ENCODE results near the gene UFSP1.
"Not testable (repeated sequence)": the region's sequence is repeated elsewhere in the genome, so short reads cannot be mapped to it uniquely, and the experiment has no call there.

UFSP1 gene

GRCh38 chr7:100888988-100889750 is at the start of gene UFSP1:
Gene UFSP1 (minus strand): TSS chr7:100889715. CDS start chr7:100889271, 444 bp downstream.
- no peak for DNase-seq

GRCh38 chr7:100936167-100936566 is 46.7 kb upstream of the UFSP1 start:
- DNase-seq, result not testable (repeated sequence)

- not testable (repeated sequence) for DNase-seq
Observed at GRCh38 chr7:100935381-100935780, 45.9 kb upstream of the UFSP1 start.

GRCh38 chr7:100933734-100934133 is 44.2 kb upstream of the UFSP1 start:
- DNase-seq, result no peak

GRCh38 chr7:100929808-100930174 is 40.3 kb upstream of the UFSP1 start:
- DNase-seq, result no peak

- DNase-seq, result not testable (repeated sequence)
Observed at GRCh38 chr7:100923616-100924015, 34.1 kb upstream of the UFSP1 start.

- DNase-seq, result no peak
Observed at GRCh38 chr7:100921039-100921438, 31.5 kb upstream of the UFSP1 start.

- DNase-seq, result not testable (repeated sequence)
Observed at GRCh38 chr7:100919779-100920437, 30.4 kb upstream of the UFSP1 start.

- DNase-seq, result not testable (repeated sequence)
Observed at GRCh38 chr7:100919335-100919734, 29.8 kb upstream of the UFSP1 start.

- DNase-seq, result no peak
Observed at GRCh38 chr7:100914879-100915447, 25.4 kb upstream of the UFSP1 start.

- DNase-seq, result no peak
Observed at GRCh38 chr7:100914208-100914878, 24.8 kb upstream of the UFSP1 start.

DNA sequence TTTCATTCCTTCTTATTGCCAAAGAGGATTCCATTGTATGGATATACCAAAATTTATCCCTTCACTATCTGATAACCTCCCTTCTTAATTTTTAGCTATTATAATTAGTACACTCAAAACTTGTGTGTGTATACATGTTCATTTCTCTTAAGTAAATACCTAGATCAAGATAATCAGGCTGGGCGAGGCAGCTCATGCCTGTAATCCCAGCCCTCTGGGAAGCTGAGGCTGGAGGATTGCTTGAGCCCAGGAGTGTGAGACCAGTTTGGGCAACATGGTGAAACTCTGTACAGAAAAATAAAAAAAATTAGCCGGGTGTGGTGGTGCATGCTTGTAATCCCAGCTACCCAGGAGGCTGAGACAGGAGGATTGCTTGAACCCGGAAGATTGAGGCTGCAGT is 22.0 kb upstream of the UFSP1 start:
- DNase-seq, result no peak

DNA sequence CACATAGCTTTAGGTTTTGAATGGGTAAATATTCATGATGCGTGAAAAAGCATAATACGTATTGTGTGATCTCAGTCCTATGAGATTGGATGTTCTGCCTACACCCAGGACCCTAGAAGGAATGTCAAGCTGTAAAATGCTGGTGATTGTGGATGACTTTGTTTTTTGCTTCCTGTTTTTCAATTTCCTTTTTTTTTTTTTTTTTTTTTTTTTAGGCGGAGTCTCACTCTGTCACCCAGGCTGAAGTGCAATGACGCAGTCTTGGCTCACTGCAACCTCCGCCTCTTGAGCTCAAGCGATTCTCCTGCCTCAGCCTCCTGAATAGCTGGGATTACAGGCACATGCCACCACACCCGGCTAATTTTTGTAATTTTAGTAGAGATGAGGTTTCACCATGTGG is 20.9 kb upstream of the UFSP1 start:
- not testable (repeated sequence) for DNase-seq

DNA sequence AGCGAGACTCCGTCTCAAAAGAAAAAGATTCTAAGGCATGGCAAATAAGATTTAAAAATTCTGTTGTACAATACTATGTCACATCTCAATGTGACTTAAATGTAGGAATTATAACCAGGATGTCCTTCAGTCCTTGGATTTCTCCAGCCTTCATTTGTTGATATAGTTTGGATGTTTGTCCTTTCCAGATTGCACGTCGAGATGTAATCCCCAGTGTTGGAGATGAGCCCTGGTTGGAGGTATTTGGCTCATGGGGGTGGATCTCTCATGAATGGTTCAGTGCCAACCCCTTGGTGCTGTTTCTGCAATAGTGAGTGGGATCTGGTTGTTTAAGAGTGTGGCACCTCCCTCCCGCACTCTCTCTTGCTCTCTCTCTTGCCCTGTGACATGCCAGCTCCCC is 19.0 kb upstream of the UFSP1 start:
- DNase-seq, result no peak

- DNase-seq, result no peak
Observed at GRCh38 chr7:100902638-100903037, 13.1 kb upstream of the UFSP1 start.

DNA sequence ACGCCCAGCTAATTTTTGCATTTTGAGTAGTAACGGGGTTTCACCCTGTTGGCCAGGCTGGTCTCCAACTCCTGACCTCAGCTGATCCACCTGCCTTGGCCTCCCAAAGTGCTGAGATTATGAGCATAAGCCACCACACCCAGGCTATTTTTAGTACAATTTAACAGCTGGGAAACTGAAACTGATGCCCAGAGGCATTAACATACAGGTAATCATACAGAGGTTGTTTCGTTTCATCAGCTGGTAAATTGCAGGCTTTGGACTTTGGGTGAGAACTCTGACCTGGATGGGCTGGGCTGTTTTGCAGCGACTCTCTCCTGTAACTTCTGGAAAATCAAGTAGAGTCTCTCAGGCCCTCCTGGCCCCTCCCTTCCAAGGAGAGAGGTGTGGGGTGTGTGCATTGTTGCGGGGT is 12.4 kb upstream of the UFSP1 start:
- DNase-seq, result no peak

GRCh38 chr7:100900978-100901377 is 11.5 kb upstream of the UFSP1 start:
- DNase-seq, result no peak

GRCh38 chr7:100899432-100899831 is 9.9 kb upstream of the UFSP1 start:
- DNase-seq, result no peak

GRCh38 chr7:100897772-100898454 is 8.4 kb upstream of the UFSP1 start:
- no peak for DNase-seq

GRCh38 chr7:100896732-100897608 is 7.5 kb upstream of the UFSP1 start:
- DNase-seq, result peak; percentile 50

- DNase-seq, result no peak
Observed at GRCh38 chr7:100895956-100896731, 6.6 kb upstream of the UFSP1 start.
